Mesenchymal stem cell (in vitro differentiated cells and primary cell): ENCODE data around the gene C9orf50.

Source experiments
- DNase-seq: peaks from one replicate; pipeline ENCODE4 v3.0.0-alpha.2; 2013
- H2AFZ ChIP-seq: one replicate; pipeline ENCODE4 v1.6.1; 2013; ENCODE audit warnings: low read depth, mild to moderate bottlenecking, control low read depth, inconsistent platforms, low read length, moderate library complexity
- H2AK5ac ChIP-seq: 2 replicates; pipeline ENCODE4 v1.6.1; 2013; ENCODE audit warnings: low read length, moderate library complexity, mild to moderate bottlenecking, inconsistent platforms; ENCODE audit not compliant: severe bottlenecking
- H2BK120ac ChIP-seq: one replicate; pipeline ENCODE4 v1.6.1; 2013; ENCODE audit warnings: low read depth, mild to moderate bottlenecking, inconsistent platforms, low read length, moderate library complexity
- H2BK12ac ChIP-seq, 2 experiments: one replicate each; pipeline ENCODE4 v1.6.1; 2013; ENCODE audit warnings: inconsistent platforms in 2 of 2, low read length in 2 of 2, mild to moderate bottlenecking in 2 of 2, moderate library complexity in 2 of 2, control low read depth in 1 of 2
- H2BK15ac ChIP-seq: one replicate; pipeline ENCODE4 v1.6.1; 2013; ENCODE audit warnings: mild to moderate bottlenecking, low read depth, inconsistent platforms; ENCODE audit not compliant: poor library complexity, severe bottlenecking
- H2BK5ac ChIP-seq: 2 replicates; pipeline ENCODE4 v1.6.1; 2013; ENCODE audit warnings: low read depth, mild to moderate bottlenecking, low read length, control low read depth, inconsistent platforms; ENCODE audit not compliant: poor library complexity, severe bottlenecking
- H3K14ac ChIP-seq, 2 experiments: one replicate each; pipeline ENCODE4 v1.6.1; 2013; ENCODE audit warnings: inconsistent platforms in 2 of 2, low read length in 2 of 2, control low read depth in 1 of 2, mild to moderate bottlenecking in 1 of 2, moderate library complexity in 1 of 2
- H3K18ac ChIP-seq, 2 experiments: one replicate each; pipeline ENCODE4 v1.6.1; 2013; ENCODE audit warnings: inconsistent platforms in 2 of 2, low read length in 2 of 2, control low read depth in 1 of 2, low read depth in 1 of 2, mild to moderate bottlenecking in 1 of 2
- H3K23ac ChIP-seq, 2 experiments: one replicate each; pipeline ENCODE4 v1.6.1; 2013; ENCODE audit warnings: inconsistent platforms in 2 of 2, low read length in 2 of 2, mild to moderate bottlenecking in 2 of 2, moderate library complexity in 2 of 2, control low read depth in 1 of 2
- H3K27ac ChIP-seq: 2 replicates; pipeline ENCODE4 v1.5.1; 2013; ENCODE audit warnings: mild to moderate bottlenecking, moderate library complexity, low read length, control low read depth, inconsistent platforms; ENCODE audit not compliant: poor library complexity, severe bottlenecking
- H3K27me3 ChIP-seq, 2 experiments: 2 replicates each; pipeline versions ENCODE4 v1.6.1 to v1.7.0; 2013; ENCODE audit warnings: low read length in 2 of 2, mild to moderate bottlenecking in 2 of 2, moderate library complexity in 2 of 2, control low read depth in 1 of 2, inconsistent platforms in 1 of 2; ENCODE audit not compliant: control insufficient read depth in 1 of 2, insufficient read depth in 1 of 2
- H3K36me3 ChIP-seq, 2 experiments: 2 replicates each; pipeline versions ENCODE4 v1.6.1 to v1.7.0; 2013; ENCODE audit warnings: low read length in 2 of 2, control low read depth in 1 of 2, inconsistent platforms in 1 of 2, low read depth in 1 of 2, mild to moderate bottlenecking in 1 of 2; ENCODE audit not compliant: insufficient read depth in 2 of 2, control insufficient read depth in 1 of 2
- H3K4ac ChIP-seq, 2 experiments: one replicate each; pipeline ENCODE4 v1.6.1; 2013; ENCODE audit warnings: inconsistent platforms in 2 of 2, low read length in 2 of 2, mild to moderate bottlenecking in 2 of 2, moderate library complexity in 2 of 2, control low read depth in 1 of 2, low read depth in 1 of 2
- H3K4me1 ChIP-seq: 2 replicates; pipeline ENCODE4 v1.6.1; 2013; ENCODE audit warnings: low read depth, low read length, control low read depth; ENCODE audit not compliant: control insufficient read depth, insufficient read depth
- H3K4me2 ChIP-seq: 2 replicates; pipeline ENCODE4 v1.6.1; 2013; ENCODE audit warnings: low read length, mild to moderate bottlenecking, inconsistent platforms; ENCODE audit not compliant: poor library complexity, severe bottlenecking
- H3K4me3 ChIP-seq, 2 experiments: 2 replicates each; pipeline versions ENCODE4 v1.5.1 to v1.7.0; 2013; ENCODE audit warnings: low read length in 2 of 2, mild to moderate bottlenecking in 2 of 2, control low read depth in 1 of 2, low read depth in 1 of 2; ENCODE audit not compliant: insufficient read depth in 1 of 2
- H3K79me1 ChIP-seq: replicated peaks from 2 replicates; pipeline ENCODE4 v1.6.1; 2013; ENCODE audit warnings: mild to moderate bottlenecking, control low read depth, low read length, inconsistent platforms; ENCODE audit not compliant: poor library complexity, severe bottlenecking
- H3K9ac ChIP-seq: 2 replicates; pipeline ENCODE4 v1.7.0; 2013; ENCODE audit warnings: mild to moderate bottlenecking, low read length, moderate library complexity
- H3K9me3 ChIP-seq: 2 replicates; pipeline ENCODE4 v1.7.0; 2013; ENCODE audit warnings: mild to moderate bottlenecking, low read length; ENCODE audit not compliant: control insufficient read depth
- H4K8ac ChIP-seq: one replicate; pipeline ENCODE4 v1.6.1; 2013; ENCODE audit warnings: inconsistent platforms, mild to moderate bottlenecking, low read length, moderate library complexity
- H4K91ac ChIP-seq: one replicate; pipeline ENCODE4 v1.6.1; 2013; ENCODE audit warnings: mild to moderate bottlenecking, low read length, inconsistent platforms
- WGBS: methylation state at CpG from one replicate; pipeline ENCODE4 v1.1.7; 2013; ENCODE audit warnings: mixed read lengths; 5-methylcytosine and 5-hydroxymethylcytosine counted together

C9orf50 gene

DNA sequence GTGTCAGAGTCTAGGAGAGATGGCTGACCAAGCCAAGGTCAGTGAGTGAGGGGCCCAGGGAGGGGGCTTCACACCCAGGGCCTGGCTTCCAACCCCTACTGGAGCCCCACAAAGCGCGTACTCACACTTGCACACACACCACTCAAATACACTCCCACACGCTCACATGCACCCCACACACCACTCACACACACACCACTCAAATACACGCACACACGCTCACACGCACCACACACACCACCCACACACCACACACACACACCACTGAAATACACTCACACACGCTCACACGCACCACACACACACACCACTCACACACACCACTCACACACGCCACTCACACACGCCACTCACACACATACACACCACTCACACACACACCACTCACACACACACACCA lies 26.7 kb upstream of the C9orf50 start:
- Histone ChIP-seq H3K27ac (no peak overlapping the region), H2BK5ac (no peak overlapping the region), H3K23ac (peak overlapping the region in 1 of 2 experiments; percentile 27), H2AK5ac (no peak overlapping the region), H3K18ac (peak overlapping the region in 1 of 2 experiments; percentile 24), H2BK120ac (no peak overlapping the region), H3K4ac (no peak overlapping the region), H3K4me1 (peaks cover 12% of the 10 kb centered on the region), H3K79me1 (no peaks in the 10 kb centered on the region), H3K9me3 (no peaks in the 10 kb centered on the region), H3K4me2 (no peak overlapping the region), H4K91ac (peak overlapping the region; percentile 72), H4K8ac (no peak overlapping the region), H3K4me3 (no peak overlapping the region), H3K9ac (no peak overlapping the region), H2BK12ac (peak overlapping the region in 1 of 2 experiments; percentile 43), H3K36me3 (no peaks in the 10 kb centered on the region), H2AFZ (no peak overlapping the region), H3K14ac (peak overlapping the region in 1 of 2 experiments; percentile 73), H3K27me3 (peaks cover 0 to 15% of the 10 kb centered on the region in 2 experiments), H2BK15ac (no peak overlapping the region)
- WGBS = 90% methylated on average over 10 of the region's 10 CpGs
- no peak for DNase-seq

GRCh38 chr9:129646654-129647053 lies 25.8 kb upstream of the C9orf50 start:
- Histone ChIP-seq H3K4me3 (no peak overlapping the region), H3K9ac (no peak overlapping the region), H3K23ac (no peak overlapping the region), H4K8ac (no peak overlapping the region), H3K79me1 (peaks cover 2% of the 10 kb centered on the region), H3K27me3 (peaks cover 0 to 14% of the 10 kb centered on the region in 2 experiments), H3K27ac (no peak overlapping the region), H2AFZ (no peak overlapping the region), H3K4me2 (no peak overlapping the region), H3K36me3 (no peaks in the 10 kb centered on the region), H2BK5ac (no peak overlapping the region), H2BK15ac (no peak overlapping the region), H3K4me1 (peaks cover 15% of the 10 kb centered on the region), H3K4ac (no peak overlapping the region), H2BK12ac (no peak overlapping the region), H2AK5ac (no peak overlapping the region), H3K9me3 (no peaks in the 10 kb centered on the region), H3K14ac (no peak overlapping the region), H2BK120ac (no peak overlapping the region), H3K18ac (no peak overlapping the region), H4K91ac (no peak overlapping the region)
- DNase-seq = no peak
- 94% methylated on average over 6 of the region's 7 CpGs for WGBS

- 88% methylated on average over 12 of the region's 12 CpGs for WGBS
Measured at GRCh38 chr9:129646252-129646651, 25.4 kb upstream of the C9orf50 start.

GRCh38 chr9:129644902-129645301 lies 24.0 kb upstream of the C9orf50 start:
- Histone ChIP-seq H2BK5ac (no peak overlapping the region), H3K9me3 (no peaks in the 10 kb centered on the region), H3K4me1 (peaks cover 28% of the 10 kb centered on the region), H2AK5ac (no peak overlapping the region), H3K9ac (no peak overlapping the region), H4K8ac (peak overlapping the region; percentile 28), H2BK120ac (no peak overlapping the region), H2BK15ac (no peak overlapping the region), H4K91ac (no peak overlapping the region), H3K27ac (no peak overlapping the region), H3K4me3 (no peak overlapping the region), H3K18ac (no peak overlapping the region), H3K36me3 (peaks cover 0 to under 1% of the 10 kb centered on the region in 2 experiments), H3K27me3 (no peaks in the 10 kb centered on the region), H3K14ac (no peak overlapping the region), H2BK12ac (no peak overlapping the region), H3K4me2 (no peak overlapping the region), H3K4ac (no peak overlapping the region), H3K23ac (no peak overlapping the region), H3K79me1 (peaks cover 4% of the 10 kb centered on the region), H2AFZ (no peak overlapping the region)
- 79% methylated on average over 17 of the region's 17 CpGs for WGBS
- DNase-seq = no peak

More at GRCh38 chr9:129646252-129646651, 25.4 kb upstream of the C9orf50 start:
- Histone ChIP-seq H3K18ac (no peak overlapping the region), H2BK120ac (no peak overlapping the region), H3K27me3 (peaks cover 0 to 10% of the 10 kb centered on the region in 2 experiments), H3K23ac (no peak overlapping the region), H3K36me3 (no peaks in the 10 kb centered on the region), H3K9ac (no peak overlapping the region), H3K79me1 (peaks cover 2% of the 10 kb centered on the region), H3K4ac (no peak overlapping the region), H2AK5ac (no peak overlapping the region), H2BK15ac (no peak overlapping the region), H3K4me3 (no peak overlapping the region), H3K4me1 (peaks cover 16% of the 10 kb centered on the region), H2BK5ac (no peak overlapping the region), H2BK12ac (no peak overlapping the region), H3K9me3 (no peaks in the 10 kb centered on the region), H2AFZ (no peak overlapping the region), H4K91ac (no peak overlapping the region), H4K8ac (no peak overlapping the region), H3K27ac (no peak overlapping the region), H3K4me2 (no peak overlapping the region), H3K14ac (no peak overlapping the region)
- DNase-seq = no peak
